Colonic mucosa (tissue), 4 donors: ENCODE data around the gene CFAP61. TPM values are rescaled to one million over a fixed set of nuclear protein-coding genes. Genes with fewer than 3 reads are reported as not detected.

Source experiments
- DNase-seq: peaks from one replicate; pipeline ENCODE4 v3.0.0-alpha.2; 2020
- H3K27ac ChIP-seq: fragments of 200-600 bp; one replicate; pipeline ENCODE4 v1.8.0; 2021
- H3K27me3 ChIP-seq: fragments of 200-600 bp; one replicate; pipeline ENCODE4 v1.8.0; 2021
- H3K36me3 ChIP-seq: fragments of 200-600 bp; one replicate; pipeline ENCODE4 v1.8.0; 2021
- H3K4me1 ChIP-seq: fragments of 200-600 bp; one replicate; pipeline ENCODE4 v1.8.0; 2021; ENCODE audit warnings: mild to moderate bottlenecking
- H3K4me3 ChIP-seq: fragments of 200-600 bp; one replicate; pipeline ENCODE4 v1.8.0; 2021
- H3K9ac ChIP-seq, 2 donors: one replicate each; pipeline ENCODE4 v1.7.0; 2013; ENCODE audit warnings: control low read depth in 2 of 2, low read depth in 2 of 2, low read length in 2 of 2
- H3K9me3 ChIP-seq: fragments of 200-600 bp; one replicate; pipeline ENCODE4 v1.8.0; 2021
- CTCF ChIP-seq: fragments of 200-600 bp; IDR thresholded peaks from one replicate; pipeline ENCODE4 v1.8.0; 2022; ENCODE audit warnings: antibody characterized with exemption, mild to moderate bottlenecking
- intact Hi-C: fragments of 100-400 bp; cut with DNase I; formaldehyde crosslinking; loops from one replicate; pipeline ENCODE4 v1.14.1; 2022
- total RNA-seq, 2 donors: library from RNA; stranded (reverse); fragmentation: NEBNext Ultra II Directional in 1 of 2; extraction: Animal tissue kit (Norgen Biotek cat#: 25700) in 1 of 2; gene quantifications; one replicate each; pipeline ENCODE4 v1.2.1, GENCODE V29; 2021
- donor health status: healthy.
- donor health status: DM: no; HTN: no; CAD: no.
- donor health status: DM: no; HTN: no; CAD: no.

CFAP61 gene
- total RNA-seq, 2 donors from 2014 or later = 0.32 TPM; not detected in 1

DNA sequence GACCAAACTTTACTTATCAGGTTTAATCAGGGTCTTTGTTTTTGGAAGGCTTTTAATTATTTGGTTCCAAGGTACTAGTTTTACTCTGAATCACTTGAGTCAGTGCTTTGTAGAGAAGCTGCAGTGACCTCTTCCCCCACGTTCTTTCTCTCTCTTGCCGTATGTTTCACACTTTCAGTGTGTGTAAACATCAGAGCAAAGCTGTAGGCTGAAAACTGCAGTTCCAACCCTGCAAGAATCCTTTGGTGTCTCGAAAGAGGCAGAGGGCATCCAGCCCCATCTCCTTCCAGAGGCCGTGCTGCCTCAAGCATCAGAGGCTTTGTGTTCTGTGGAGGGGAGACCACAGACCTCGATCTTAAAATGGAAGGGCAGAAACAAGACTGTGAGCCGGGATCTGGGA is 42.1 kb downstream of the CFAP61 start:
- Histone ChIP-seq H3K36me3 (no peaks in the 10 kb centered on the region), H3K9me3 (no peaks in the 10 kb centered on the region), H3K27ac (no peak overlapping the region), H3K4me1 (no peaks in the 10 kb centered on the region), H3K27me3 (no peaks in the 10 kb centered on the region), H3K4me3 (no peak overlapping the region), H3K9ac (no peak overlapping the region)
- no peak for DNase-seq
- TF ChIP-seq CTCF = no peak
- intact Hi-C loops = no loop called here

DNA sequence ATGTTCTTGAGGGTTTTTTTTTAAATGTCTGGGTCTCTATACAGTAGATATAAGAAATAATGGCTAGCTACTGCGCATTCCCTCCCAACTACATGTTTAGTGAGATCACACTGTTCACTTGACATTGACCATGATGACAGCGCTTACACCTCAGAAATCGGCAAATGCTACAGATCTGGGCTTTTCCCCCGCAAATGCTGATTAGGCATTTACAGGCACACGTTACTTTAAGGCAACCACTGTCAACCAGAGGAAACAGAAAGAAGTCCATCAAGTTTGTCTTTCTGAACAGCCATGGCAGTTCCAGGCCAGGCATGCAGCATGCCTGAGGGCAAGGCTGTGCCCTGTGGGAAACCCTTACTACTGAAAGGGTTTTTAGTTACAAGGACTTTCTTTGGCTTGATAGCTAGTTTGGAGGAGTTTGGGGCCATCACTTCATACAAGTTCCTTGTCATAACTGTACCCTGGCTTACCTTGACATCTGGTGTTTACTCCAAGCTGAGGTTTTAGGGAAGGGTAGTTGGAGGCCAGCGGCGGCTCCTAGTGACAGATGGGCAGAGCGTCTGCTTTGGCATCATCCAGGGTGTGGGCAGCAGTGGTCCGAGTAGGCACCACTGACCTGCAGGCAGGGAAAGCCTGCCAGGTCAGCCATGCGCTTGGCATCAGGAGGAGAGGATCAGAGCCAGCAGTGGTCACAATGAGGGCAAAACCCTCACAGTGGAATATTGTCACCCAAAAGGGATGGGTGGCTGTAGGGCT is 43.0 kb downstream of the CFAP61 start:
- intact Hi-C loops = no loop called here
- H3K27me3 ChIP-seq = no peaks in the 10 kb centered on the region
- no peak overlapping the region for H3K9ac ChIP-seq
- no peak overlapping the region for H3K27ac ChIP-seq
- H3K4me1 ChIP-seq = no peaks in the 10 kb centered on the region
- no peaks in the 10 kb centered on the region for H3K36me3 ChIP-seq
- DNase-seq = no peak
- no peak overlapping the region for H3K4me3 ChIP-seq
- H3K9me3 ChIP-seq = no peaks in the 10 kb centered on the region
- no peak for TF ChIP-seq CTCF

DNA sequence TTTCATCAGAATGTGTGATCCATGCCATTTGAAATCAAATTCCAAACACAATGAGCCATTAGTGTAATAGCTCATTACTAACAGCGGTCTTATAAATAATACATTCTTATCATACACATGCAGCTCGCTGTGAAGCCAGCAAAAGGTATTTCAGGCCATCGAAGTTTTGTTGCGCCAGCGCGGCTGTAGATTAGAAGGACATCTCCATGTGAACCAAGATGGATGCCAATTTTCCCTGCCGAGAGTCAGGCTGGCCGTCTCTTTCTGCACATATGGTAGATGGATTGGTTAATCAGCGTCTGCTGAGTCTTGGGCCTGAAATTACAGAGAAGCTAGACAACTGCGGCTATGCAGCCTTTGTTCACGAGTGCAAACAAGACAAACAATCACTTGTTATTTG is 44.1 kb downstream of the CFAP61 start:
- Histone ChIP-seq H3K9me3 (no peaks in the 10 kb centered on the region), H3K9ac (no peak overlapping the region), H3K4me1 (no peaks in the 10 kb centered on the region), H3K4me3 (no peak overlapping the region), H3K27ac (no peak overlapping the region), H3K27me3 (no peaks in the 10 kb centered on the region), H3K36me3 (no peaks in the 10 kb centered on the region)
- no peak for DNase-seq
- no peak for TF ChIP-seq CTCF
- intact Hi-C loops = no loop called here

DNA sequence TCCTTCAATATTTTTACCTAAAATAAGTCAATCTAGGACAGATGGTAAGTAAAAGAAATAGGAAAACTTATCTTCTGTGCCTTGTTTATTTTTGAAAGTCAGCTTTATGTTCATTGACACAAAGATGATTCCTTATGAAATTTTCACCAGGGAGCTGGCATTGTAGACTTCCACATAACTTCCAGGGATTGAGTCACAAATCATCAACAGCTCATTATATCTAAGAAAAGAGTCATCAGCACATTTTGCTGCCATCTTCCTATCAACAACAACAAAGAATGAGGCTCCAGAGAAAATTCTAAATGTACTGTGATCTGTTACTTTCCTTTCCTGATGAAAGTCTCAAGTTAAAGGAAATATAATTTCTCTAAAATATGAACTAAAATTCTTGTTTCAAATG is 48.5 kb downstream of the CFAP61 start:
- TF ChIP-seq CTCF = no peak
- intact Hi-C loops = no loop called here
- Histone ChIP-seq H3K27me3 (no peaks in the 10 kb centered on the region), H3K9ac (no peak overlapping the region), H3K9me3 (no peaks in the 10 kb centered on the region), H3K4me3 (no peak overlapping the region), H3K4me1 (no peaks in the 10 kb centered on the region), H3K36me3 (no peaks in the 10 kb centered on the region), H3K27ac (no peak overlapping the region)
- DNase-seq = no peak

- H3K27me3 ChIP-seq = no peaks in the 10 kb centered on the region
- intact Hi-C loops = no loop called here
- no peak overlapping the region for H3K4me3 ChIP-seq
- no peaks in the 10 kb centered on the region for H3K36me3 ChIP-seq
- H3K27ac ChIP-seq = no peak overlapping the region
- H3K9ac ChIP-seq = no peak overlapping the region
- no peak for TF ChIP-seq CTCF
- no peak for DNase-seq
- no peaks in the 10 kb centered on the region for H3K9me3 ChIP-seq
- H3K4me1 ChIP-seq = no peaks in the 10 kb centered on the region
These were observed 49.8 kb downstream of the CFAP61 start for GRCh38 chr20:20102163-20102562.
